Adrenal gland (tissue), 5 donors: ENCODE data around the gene SULT6B1.

ENCODE experiments used
- CTCF ChIP-seq, 6 experiments: fragments of 450-650 bp in 4 of 6; fragments of 200-600 bp in 2 of 6; sonication (generic) in 1 of 6; IDR thresholded peaks; 1 replicate in 5 of 6; 2 replicates in 1 of 6; pipeline versions ENCODE4 v1.5.1 to v1.8.0; 2016 to 2021; ENCODE audit warnings: antibody characterized with exemption in 6 of 6, mild to moderate bottlenecking in 2 of 6, moderate library complexity in 1 of 6
- POLR2A ChIP-seq, 2 donors: fragments of 450-650 bp; IDR thresholded peaks; one replicate each; pipeline ENCODE4 v1.6.1; 2017; ENCODE audit warnings: antibody characterized with exemption in 2 of 2, mild to moderate bottlenecking in 2 of 2, moderate library complexity in 1 of 2
- donor health status: DM: no; HTN: no; CAD: no.

DNA sequence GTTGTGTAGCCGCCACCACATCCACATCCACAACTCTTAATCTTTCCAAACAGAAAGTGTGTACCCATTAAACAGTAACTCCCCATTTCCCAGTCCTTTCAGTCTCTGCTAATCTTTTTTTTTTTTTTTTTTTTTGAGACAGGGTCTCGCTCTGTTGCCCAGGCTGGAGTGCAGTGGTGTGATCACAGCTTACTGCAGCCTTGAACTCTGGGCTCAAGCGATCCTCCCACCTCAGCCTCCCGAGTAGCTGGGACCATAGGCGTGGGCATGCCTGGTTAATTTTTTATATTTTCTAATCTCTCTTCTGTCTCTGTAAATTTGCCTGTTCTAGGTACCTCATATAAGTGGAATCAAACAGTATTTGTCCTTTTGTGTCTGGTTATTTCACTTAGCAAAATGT lies 35.2 kb downstream of the SULT6B1 start:
- TF ChIP-seq CTCF (IDR thresholded peaks at IDR 0.05), result no peak
- no peak for TF ChIP-seq POLR2A (IDR thresholded peaks at IDR 0.05)
